ENCODE data around the gene PLEK. TPM values are rescaled to one million over a fixed set of nuclear protein-coding genes. Genes with fewer than 3 reads are reported as not detected.

PLEK gene
- total RNA-seq, 2 donors from 2014 or later: 3.1 to 4.4 TPM

- no peak for DNase-seq (ENCODE audit: low spot score)
- Histone ChIP-seq H3K27me3 (no peaks in the 10 kb centered on the region), H3K9me3 (no peaks in the 10 kb centered on the region), H3K36me3 (no peaks in the 10 kb centered on the region), H3K4me1 (peaks cover 0 to 6% of the 10 kb centered on the region in 2 donors), H3K4me3 (no peak overlapping the region), H3K27ac (no peak overlapping the region)
- TF ChIP-seq CTCF (IDR thresholded peaks at IDR 0.05): peak; percentile 28 to 64
These were observed 7.3 kb upstream of the PLEK start for GRCh38 chr2:68357605-68358337.

GRCh38 chr2:68359889-68360288 lies 5.2 kb upstream of the PLEK start:
- Histone ChIP-seq H3K27me3 (no peaks in the 10 kb centered on the region), H3K4me1 (peaks cover 0 to 6% of the 10 kb centered on the region in 2 donors), H3K27ac (no peak overlapping the region), H3K36me3 (no peaks in the 10 kb centered on the region), H3K9me3 (no peaks in the 10 kb centered on the region), H3K4me3 (no peak overlapping the region)
- TF ChIP-seq CTCF (IDR thresholded peaks at IDR 0.05): no peak
- no peak for DNase-seq (ENCODE audit: low spot score)

- Histone ChIP-seq H3K9me3 (no peaks in the 10 kb centered on the region), H3K36me3 (no peaks in the 10 kb centered on the region), H3K4me1 (peaks cover 0 to 6% of the 10 kb centered on the region in 2 donors), H3K4me3 (no peak overlapping the region), H3K27me3 (no peaks in the 10 kb centered on the region), H3K27ac (no peak overlapping the region)
- peak; percentile 77 to 78 for TF ChIP-seq CTCF (IDR thresholded peaks at IDR 0.05)
- peak; percentile 73 for DNase-seq (ENCODE audit: low spot score)
These were observed 3.0 kb upstream of the PLEK start for GRCh38 chr2:68362069-68362468.

- H3K9me3 ChIP-seq: no peaks in the 10 kb centered on the region
- H3K27ac ChIP-seq: no peak overlapping the region
- no peak for DNase-seq (ENCODE audit: low spot score)
- peaks cover 0 to 6% of the 10 kb centered on the region in 2 donors for H3K4me1 ChIP-seq
- H3K4me3 ChIP-seq: no peak overlapping the region
- H3K36me3 ChIP-seq: no peaks in the 10 kb centered on the region
- no peaks in the 10 kb centered on the region for H3K27me3 ChIP-seq
- TF ChIP-seq CTCF (IDR thresholded peaks at IDR 0.05): no peak
These were observed 2.3 kb upstream of the PLEK start for GRCh38 chr2:68362749-68363148.

- peaks cover 0 to 6% of the 10 kb centered on the region in 2 donors for H3K4me1 ChIP-seq
These were observed 1.4 kb upstream of the PLEK start for GRCh38 chr2:68363721-68364120.

More at GRCh38 chr2:68363721-68364120, 1.4 kb upstream of the PLEK start:
- no peaks in the 10 kb centered on the region for H3K36me3 ChIP-seq
- no peak overlapping the region for H3K27ac ChIP-seq
- no peaks in the 10 kb centered on the region for H3K9me3 ChIP-seq
- H3K27me3 ChIP-seq: no peaks in the 10 kb centered on the region
- no peak overlapping the region for H3K4me3 ChIP-seq
- no peak for TF ChIP-seq CTCF (IDR thresholded peaks at IDR 0.05)
- DNase-seq (ENCODE audit: low spot score): no peak
